Measurements from ENCODE around the gene HSPA1A.
A peak's percentile ranks its signal among the peaks of the same experiment; 100 is the strongest.
"Not testable (repeated sequence)": the region's sequence is repeated elsewhere in the genome, so short reads cannot be mapped to it uniquely, and the experiment has no call there.

HSPA1A gene

GRCh38 chr6:31781244-31782125, 33.9 kb upstream of the HSPA1A start:
- no peak for DNase-seq (ENCODE audit: low spot score)

DNA sequence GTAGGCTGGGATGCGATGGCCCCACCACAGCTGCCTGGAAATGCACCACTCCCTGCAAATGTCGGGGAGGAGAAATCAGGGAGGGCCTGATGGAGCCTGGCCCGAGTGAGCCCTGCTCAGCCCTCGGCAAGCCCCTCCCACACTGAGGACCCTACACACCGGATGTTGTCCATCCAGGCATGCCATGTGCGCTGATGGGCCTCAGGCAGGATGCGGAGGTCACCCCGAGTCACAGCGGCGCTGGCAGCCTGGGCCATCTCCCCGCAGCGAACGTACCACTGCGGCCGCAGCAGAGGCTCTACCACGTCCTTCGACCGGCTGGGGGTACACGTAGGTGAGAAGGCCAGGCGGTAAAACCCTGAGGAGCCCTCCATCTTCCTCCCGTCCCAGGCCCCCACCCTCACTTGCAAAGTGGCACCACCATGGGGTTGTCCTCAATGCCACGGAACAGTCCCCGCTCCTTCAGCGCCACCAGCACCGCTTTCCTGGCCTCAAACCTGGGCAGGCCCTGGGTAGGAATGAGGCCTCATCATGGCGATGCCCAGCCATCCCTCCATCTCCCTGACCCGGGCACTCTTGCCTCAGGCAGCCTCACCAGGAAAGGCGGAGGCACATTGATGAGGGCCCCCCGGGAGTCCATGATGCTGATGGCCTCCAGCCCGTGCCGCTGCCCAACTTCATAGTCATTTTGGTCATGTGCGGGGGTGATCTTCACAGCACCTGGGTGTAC, 33.1 kb upstream of the HSPA1A start:
- DNase-seq (ENCODE audit: low spot score) = no peak

GRCh38 chr6:31784098-31784925, 31.0 kb upstream of the HSPA1A start:
- DNase-seq (ENCODE audit: low spot score) = no peak

- DNase-seq (ENCODE audit: low spot score) = no peak
Measured at GRCh38 chr6:31785475-31785874, 29.9 kb upstream of the HSPA1A start.

GRCh38 chr6:31791324-31792089, 23.8 kb upstream of the HSPA1A start:
- DNase-seq (ENCODE audit: low spot score) = no peak

- DNase-seq (ENCODE audit: low spot score) = no peak
Measured at GRCh38 chr6:31792090-31792374, 23.3 kb upstream of the HSPA1A start.

- DNase-seq (ENCODE audit: low spot score) = no peak
Measured at GRCh38 chr6:31792761-31793171, 22.6 kb upstream of the HSPA1A start.

DNA sequence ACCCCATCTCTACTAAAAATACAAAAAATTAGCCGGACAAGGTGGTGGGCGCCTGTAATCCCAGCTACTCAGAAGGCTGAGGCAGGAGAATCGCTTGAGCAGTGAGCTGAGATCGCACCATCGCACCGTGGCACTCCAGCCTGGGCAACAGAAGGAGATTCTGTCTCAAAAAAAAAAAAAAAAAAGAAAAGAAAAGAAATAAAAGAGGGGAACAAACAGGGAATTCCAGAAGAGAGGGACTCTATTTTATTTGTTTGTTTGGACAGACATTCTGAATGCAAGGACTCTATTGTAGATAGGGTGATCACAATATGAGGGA, 21.5 kb upstream of the HSPA1A start:
- not testable (repeated sequence) for DNase-seq (ENCODE audit: low spot score)

DNA sequence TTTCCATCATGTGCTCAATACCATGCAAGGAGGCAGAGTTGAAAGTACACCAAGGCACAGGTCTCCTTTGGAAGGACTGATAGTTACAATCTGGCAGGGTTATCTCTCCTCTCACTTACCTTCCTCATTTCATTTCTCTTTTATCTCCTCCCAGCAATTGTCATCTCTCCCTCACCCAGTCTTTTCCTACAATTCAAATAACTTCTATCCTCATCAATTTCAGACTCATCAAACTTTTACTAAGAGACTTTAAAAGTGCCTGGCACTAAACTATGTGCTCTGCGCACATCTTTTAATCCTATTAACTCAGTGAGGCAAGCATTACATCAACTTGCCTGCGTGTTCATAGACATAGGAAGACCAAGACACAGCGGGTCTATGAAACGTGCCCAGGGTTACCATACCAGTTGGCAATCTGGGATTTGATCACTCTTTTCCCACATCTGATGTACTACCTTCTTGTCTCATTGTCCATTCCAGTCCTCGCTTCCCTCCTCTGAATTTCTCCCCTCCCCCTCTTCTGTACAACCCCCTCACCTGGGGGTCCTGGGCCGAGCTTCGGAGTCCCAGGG, 21.0 kb upstream of the HSPA1A start:
- DNase-seq (ENCODE audit: low spot score) = no peak

DNA sequence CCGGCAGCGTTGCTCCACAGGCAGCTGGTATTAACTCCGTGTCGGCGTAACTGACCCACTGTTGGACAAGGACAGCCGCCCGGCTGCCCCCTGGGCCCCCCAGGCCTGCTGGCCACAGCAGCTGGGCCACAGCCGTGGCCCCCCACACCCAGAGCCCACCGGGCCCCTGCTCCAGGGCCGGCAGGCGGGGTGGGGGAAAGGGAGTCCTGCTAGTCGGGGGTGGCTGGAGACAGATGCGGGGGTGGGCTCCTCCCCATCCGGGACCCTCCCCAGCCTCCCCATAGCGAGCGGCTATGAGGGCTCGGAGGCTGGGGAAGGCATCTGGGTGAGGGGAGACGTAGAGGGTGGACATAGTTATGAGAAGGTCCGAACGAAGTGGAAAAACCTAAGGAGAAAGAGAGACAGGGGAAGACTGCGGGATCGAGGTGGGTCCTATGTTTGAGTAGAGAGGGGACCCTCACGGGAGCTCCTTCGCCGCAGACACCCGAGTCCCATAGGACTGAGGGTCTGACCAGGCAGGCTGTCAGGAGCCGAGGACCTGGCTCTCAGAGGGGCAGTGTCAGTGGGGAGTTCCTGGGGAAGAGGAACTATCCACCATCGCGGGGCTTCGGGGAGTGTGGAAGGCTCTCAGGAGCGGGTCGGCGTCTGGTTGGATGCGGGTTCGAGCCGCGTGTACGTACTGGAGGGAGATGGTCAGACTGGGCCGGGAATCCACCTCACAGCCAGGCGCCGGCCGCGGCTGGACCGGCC, 20.3 kb upstream of the HSPA1A start:
- DNase-seq (ENCODE audit: low spot score) = no peak

DNA sequence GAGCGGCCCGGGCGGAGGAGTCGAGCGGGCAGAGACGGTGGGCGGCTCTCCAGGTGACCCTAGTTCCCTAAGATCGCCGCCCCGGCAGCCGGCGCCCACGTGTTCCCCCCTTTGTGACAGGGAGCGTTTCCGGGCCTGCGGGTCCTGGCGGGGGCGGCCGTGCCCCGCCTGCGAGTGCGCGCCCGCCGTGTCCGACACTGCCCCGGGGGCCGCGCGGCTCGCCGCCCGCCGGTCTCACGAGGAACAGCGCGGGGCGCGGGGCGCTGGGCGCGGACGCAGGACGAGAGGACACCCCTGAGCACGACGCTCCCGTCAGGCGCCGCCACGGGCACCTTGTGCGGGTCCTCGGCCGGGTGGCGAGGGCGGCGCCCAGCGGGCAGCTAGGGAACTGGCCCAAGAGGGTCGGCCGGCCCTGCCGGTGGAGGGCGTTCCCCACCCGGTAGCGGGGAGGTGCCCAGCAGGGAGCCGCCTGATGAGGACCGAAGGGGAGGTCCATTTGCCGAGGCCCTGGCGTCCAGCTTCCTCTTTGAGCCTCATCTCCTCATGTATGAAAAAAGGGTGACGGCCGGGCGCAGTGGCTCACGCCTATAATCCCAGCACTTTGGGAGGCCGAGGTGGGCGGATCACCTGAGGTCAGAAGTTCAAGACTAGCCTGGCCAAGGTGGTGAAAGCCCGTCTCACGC, 19.6 kb upstream of the HSPA1A start, which contains the start of gene VARS1:
Gene VARS1 (minus strand): TSS at position 137 of the 683 bp plus-strand sequence. CDS start 535 bp downstream, outside the sequence.
- peak; percentile 85 for DNase-seq (ENCODE audit: low spot score)

- no peak for DNase-seq (ENCODE audit: low spot score)
Measured at GRCh38 chr6:31796993-31797385, 18.4 kb upstream of the HSPA1A start.

DNA sequence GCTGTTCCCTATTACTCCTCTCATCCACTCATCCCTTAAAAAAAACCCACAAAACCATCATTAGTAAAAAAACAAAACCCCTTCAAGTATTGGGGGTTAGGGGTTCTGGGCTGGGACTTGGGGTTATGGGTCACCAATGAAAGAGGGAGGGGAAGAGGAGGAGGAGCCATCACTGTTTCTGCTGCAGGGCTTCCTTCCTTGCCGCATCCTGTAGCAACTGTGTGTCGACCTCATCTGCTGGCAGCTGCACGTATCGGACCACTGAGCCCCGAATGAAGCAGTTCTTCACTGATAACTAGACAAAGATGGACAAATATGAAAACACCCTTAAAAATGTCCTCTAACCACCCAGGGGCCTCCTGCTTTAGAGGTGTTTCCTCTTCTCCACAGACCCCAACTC, 17.8 kb upstream of the HSPA1A start:
- DNase-seq (ENCODE audit: low spot score) = peak; percentile 54

DNA sequence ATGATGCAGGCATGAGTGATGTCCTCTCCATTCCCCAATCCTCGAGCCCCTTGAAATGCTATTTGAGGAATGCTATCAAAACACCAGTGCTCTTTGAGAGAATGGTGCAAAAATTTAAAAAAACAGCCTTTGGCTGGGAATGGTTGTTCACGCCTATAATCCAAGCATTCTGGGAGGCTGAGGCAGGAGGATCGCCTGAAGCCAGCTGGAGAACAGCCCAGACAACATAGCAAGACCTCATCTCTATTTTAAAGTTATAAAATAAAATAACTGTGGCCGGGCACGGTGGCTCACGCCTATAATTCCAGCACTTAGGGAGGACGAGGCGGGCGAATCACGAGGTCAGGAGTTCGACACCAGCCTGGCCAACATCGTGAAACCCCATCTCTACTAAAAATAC, 15.6 kb upstream of the HSPA1A start:
- DNase-seq (ENCODE audit: low spot score) = no peak

GRCh38 chr6:31801031-31801927, 14.1 kb upstream of the HSPA1A start:
- not testable (repeated sequence) for DNase-seq (ENCODE audit: low spot score)

DNA sequence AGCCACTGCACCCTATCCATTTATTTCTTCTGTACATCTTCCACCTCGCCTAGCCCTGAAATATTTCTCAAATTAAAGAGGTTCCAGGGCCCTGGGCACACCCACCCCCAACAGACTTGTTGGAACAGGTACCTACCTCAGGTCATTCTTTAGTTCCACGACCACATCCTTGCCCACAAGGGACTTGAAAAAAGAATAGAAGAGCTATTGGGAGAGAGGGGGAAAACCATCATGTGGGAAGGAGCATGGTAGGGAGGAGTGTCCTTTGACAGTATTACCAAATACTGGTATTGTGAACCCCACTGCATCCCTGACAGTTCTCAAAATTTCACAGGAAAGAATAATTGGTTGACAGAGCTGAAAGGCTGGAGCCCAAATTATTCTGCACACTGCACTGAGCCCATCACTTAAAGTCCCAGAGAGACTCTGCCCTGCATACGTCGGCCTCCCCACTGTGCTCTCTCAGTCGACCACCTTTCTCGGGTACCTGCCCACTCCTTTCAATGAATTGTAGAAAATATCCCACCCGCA, 9.3 kb upstream of the HSPA1A start:
- no peak for DNase-seq (ENCODE audit: low spot score)

GRCh38 chr6:31806470-31807272, 8.7 kb upstream of the HSPA1A start, which contains the start of gene LSM2:
Gene LSM2 (minus strand): TSS chr6:31806966. CDS start chr6:31806757, 209 bp downstream.
- DNase-seq (ENCODE audit: low spot score) = peak; percentile 97

DNA sequence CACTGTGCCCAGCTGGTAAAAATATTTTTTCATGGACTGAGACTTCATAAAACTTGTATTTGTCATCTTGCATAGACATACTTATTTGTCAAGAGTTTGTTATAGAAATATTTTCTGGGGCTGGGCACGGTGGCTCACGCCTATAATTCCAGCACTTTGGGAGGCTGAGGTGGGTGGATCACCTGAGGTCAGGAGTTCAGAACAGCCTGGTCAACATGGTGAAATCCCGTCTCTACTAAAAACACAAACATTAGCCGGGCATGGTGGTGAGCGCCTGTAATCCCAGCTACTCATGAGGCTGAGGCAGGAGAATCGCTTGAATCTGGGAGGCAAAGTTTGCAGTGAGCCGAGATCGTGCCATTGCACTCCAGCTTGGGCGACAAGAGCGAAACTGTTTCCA, 6.7 kb upstream of the HSPA1A start:
- not testable (repeated sequence) for DNase-seq (ENCODE audit: low spot score)

Measured in CD4-positive, alpha-beta T cell treated with Interleukin-2 at 100 ng/mL for 4 hours (primary cell).